Measurements from ENCODE around the gene PRKCB. TPM values are rescaled to one million over a fixed set of nuclear protein-coding genes. Genes with fewer than 3 reads are reported as not detected.

The PRKCB gene
- total RNA-seq, 4 donors from 2014 or later, result 7.7 to 40.0 (median 12.2) TPM

- 61% methylated on average over 5 of the region's 5 CpGs for WGBS
- no peaks in the 10 kb centered on the region for H3K27me3 ChIP-seq
- TF ChIP-seq EP300 (IDR thresholded peaks at IDR 0.05) (no peak), CTCF (IDR thresholded peaks at IDR 0.05) (no peak), POLR2AphosphoS5 (IDR thresholded peaks at IDR 0.05) (no peak), POLR2A (IDR thresholded peaks at IDR 0.05) (no peak)
- no peak for DNase-seq (ENCODE audit: low spot score in 2 of 2)
- no peak overlapping the region for H3K27ac ChIP-seq
- no peaks in the 10 kb centered on the region for H3K9me3 ChIP-seq
- no peak overlapping the region for H3K4me3 ChIP-seq
- no peaks in the 10 kb centered on the region for H3K4me1 ChIP-seq
- H3K36me3 ChIP-seq, result no peaks in the 10 kb centered on the region
Observed at GRCh38 chr16:23941963-23942564, 106.3 kb downstream of the PRKCB start.

- no peaks in the 10 kb centered on the region for H3K9me3 ChIP-seq
- DNase-seq (ENCODE audit: low spot score in 2 of 2), result no peak
- H3K27ac ChIP-seq, result no peak overlapping the region
- TF ChIP-seq CTCF (IDR thresholded peaks at IDR 0.05) (no peak), POLR2A (IDR thresholded peaks at IDR 0.05) (no peak), POLR2AphosphoS5 (IDR thresholded peaks at IDR 0.05) (no peak), EP300 (IDR thresholded peaks at IDR 0.05) (no peak)
- no peaks in the 10 kb centered on the region for H3K36me3 ChIP-seq
- H3K27me3 ChIP-seq, result no peaks in the 10 kb centered on the region
- no peak overlapping the region for H3K4me3 ChIP-seq
- 73% methylated on average over 6 of the region's 6 CpGs for WGBS
- no peaks in the 10 kb centered on the region for H3K4me1 ChIP-seq
Observed at GRCh38 chr16:23943604-23944003, 107.8 kb downstream of the PRKCB start.

- no peaks in the 10 kb centered on the region for H3K27me3 ChIP-seq
- H3K36me3 ChIP-seq, result no peaks in the 10 kb centered on the region
- H3K9me3 ChIP-seq, result no peaks in the 10 kb centered on the region
- no peak for DNase-seq (ENCODE audit: low spot score in 2 of 2)
- TF ChIP-seq POLR2A (IDR thresholded peaks at IDR 0.05) (no peak), CTCF (IDR thresholded peaks at IDR 0.05) (no peak), POLR2AphosphoS5 (IDR thresholded peaks at IDR 0.05) (no peak), EP300 (IDR thresholded peaks at IDR 0.05) (no peak)
- WGBS, result 83% methylated on average over 1 of the region's 1 CpG
- H3K4me3 ChIP-seq, result no peak overlapping the region
- no peaks in the 10 kb centered on the region for H3K4me1 ChIP-seq
- no peak overlapping the region for H3K27ac ChIP-seq
Observed at GRCh38 chr16:23944381-23944780, 108.6 kb downstream of the PRKCB start.

GRCh38 chr16:23945243-23945642 lies 109.5 kb downstream of the PRKCB start:
- TF ChIP-seq POLR2AphosphoS5 (IDR thresholded peaks at IDR 0.05) (no peak), EP300 (IDR thresholded peaks at IDR 0.05) (no peak), CTCF (IDR thresholded peaks at IDR 0.05) (no peak), POLR2A (IDR thresholded peaks at IDR 0.05) (no peak)
- Histone ChIP-seq H3K9me3 (no peaks in the 10 kb centered on the region), H3K27ac (no peak overlapping the region), H3K4me1 (no peaks in the 10 kb centered on the region), H3K27me3 (no peaks in the 10 kb centered on the region), H3K36me3 (no peaks in the 10 kb centered on the region), H3K4me3 (no peak overlapping the region)
- no peak for DNase-seq (ENCODE audit: low spot score in 2 of 2)
- WGBS, result 70% methylated on average over 4 of the region's 4 CpGs

- TF ChIP-seq EP300 (IDR thresholded peaks at IDR 0.05) (no peak), POLR2A (IDR thresholded peaks at IDR 0.05) (no peak), CTCF (IDR thresholded peaks at IDR 0.05) (no peak), POLR2AphosphoS5 (IDR thresholded peaks at IDR 0.05) (no peak)
- no peaks in the 10 kb centered on the region for H3K36me3 ChIP-seq
- WGBS, result 76% methylated on average over 4 of the region's 4 CpGs
Observed at GRCh38 chr16:23947838-23948237, 112.1 kb downstream of the PRKCB start.

More at GRCh38 chr16:23947838-23948237, 112.1 kb downstream of the PRKCB start:
- no peak overlapping the region for H3K27ac ChIP-seq
- no peak overlapping the region for H3K4me3 ChIP-seq
- DNase-seq (ENCODE audit: low spot score in 2 of 2), result no peak
- no peaks in the 10 kb centered on the region for H3K9me3 ChIP-seq
- H3K27me3 ChIP-seq, result no peaks in the 10 kb centered on the region
- H3K4me1 ChIP-seq, result no peaks in the 10 kb centered on the region
